GM23338 (cell line): ENCODE results near the gene CNTNAP2. TPM values are rescaled to one million over a fixed set of nuclear protein-coding genes. Genes with fewer than 3 reads are reported as not detected.

ENCODE experiments used
- ATAC-seq: fragments of 200-7000 bp; cut with Tn5 transposase; 3 replicates; pipeline ENCODE4 v1.9.1; 2020
- DNase-seq: peaks from one replicate; pipeline ENCODE4 v3.0.0-alpha.2; 2015; ENCODE audit warnings: low spot score
- H2AFZ ChIP-seq: fragments of 200-600 bp; sonication (generic); 2 replicates; pipeline ENCODE4 v1.8.0; 2016; ENCODE audit warnings: antibody characterized with exemption, mild to moderate bottlenecking, moderate library complexity
- H3F3A ChIP-seq: fragments of 200-600 bp; sonication (generic); replicated peaks from 2 replicates; pipeline ENCODE4 v1.8.0; 2017; ENCODE audit warnings: antibody characterized with exemption, mixed run types, low read depth
- H3K27ac ChIP-seq: fragments of 200-600 bp; sonication (generic); 2 replicates; pipeline ENCODE4 v1.6.1; 2016; ENCODE audit warnings: low read depth
- H3K27me3 ChIP-seq: fragments of 200-600 bp; sonication (generic); 2 replicates; pipeline ENCODE4 v1.8.0; 2016; ENCODE audit warnings: mild to moderate bottlenecking, mixed run types, moderate library complexity; ENCODE audit not compliant: insufficient read depth
- H3K36me3 ChIP-seq: fragments of 200-600 bp; sonication (generic); 2 replicates; pipeline ENCODE4 v1.8.0; 2016; ENCODE audit warnings: mild to moderate bottlenecking; ENCODE audit not compliant: insufficient read depth
- H3K4me1 ChIP-seq: fragments of 200-600 bp; sonication (generic); 2 replicates; pipeline ENCODE4 v1.8.0; 2016; ENCODE audit warnings: mild to moderate bottlenecking, moderate library complexity; ENCODE audit not compliant: insufficient read depth
- H3K4me2 ChIP-seq: fragments of 200-600 bp; sonication (generic); 2 replicates; pipeline ENCODE4 v1.7.1; 2017; ENCODE audit warnings: mixed run types
- H3K4me3 ChIP-seq: fragments of 200-600 bp; sonication (generic); 2 replicates; pipeline ENCODE4 v1.6.1; 2016; ENCODE audit warnings: mixed run types
- H3K79me2 ChIP-seq: fragments of 200-600 bp; sonication (generic); replicated peaks from 2 replicates; pipeline ENCODE4 v1.8.0; 2017; ENCODE audit warnings: mild to moderate bottlenecking; ENCODE audit not compliant: insufficient read depth
- H3K9me2 ChIP-seq: fragments of 200-600 bp; sonication (generic); 2 replicates; pipeline ENCODE4 v1.8.0; 2017; ENCODE audit not compliant: insufficient read depth
- H4K20me1 ChIP-seq: fragments of 200-600 bp; sonication (generic); replicated peaks from 2 replicates; pipeline ENCODE4 v1.8.0; 2017; ENCODE audit warnings: mild to moderate bottlenecking; ENCODE audit not compliant: insufficient read depth
- H3K27ac Mint-ChIP-seq: 2 replicates; pipeline ENCODE4 v1.8.0; 2020; ENCODE audit warnings: inconsistent platforms, mild to moderate bottlenecking, moderate library complexity, mixed read lengths
- H3K27me3 Mint-ChIP-seq: 3 replicates; pipeline ENCODE4 v1.8.0; 2022; ENCODE audit warnings: low read depth, mild to moderate bottlenecking, moderate library complexity, mixed read lengths, inconsistent platforms; ENCODE audit not compliant: insufficient read depth, poor library complexity
- H3K36me3 Mint-ChIP-seq: 3 replicates; pipeline ENCODE4 v1.8.0; 2021; ENCODE audit warnings: low read depth, mild to moderate bottlenecking, inconsistent platforms, moderate library complexity, mixed read lengths
- H3K4me1 Mint-ChIP-seq: 3 replicates; pipeline ENCODE4 v1.8.0; 2020; ENCODE audit warnings: mild to moderate bottlenecking, inconsistent platforms, mixed read lengths
- H3K4me3 Mint-ChIP-seq: 3 replicates; pipeline ENCODE4 v1.8.0; 2021; ENCODE audit warnings: moderate library complexity, mild to moderate bottlenecking, inconsistent platforms, mixed read lengths
- H3K9me3 Mint-ChIP-seq: 3 replicates; pipeline ENCODE4 v1.8.0; 2020; ENCODE audit warnings: moderate library complexity, mild to moderate bottlenecking, inconsistent platforms, mixed read lengths
- CREB1 ChIP-seq: fragments of 250-450 bp; sonication (Bioruptor Pico); IDR thresholded peaks from 2 replicates; pipeline ENCODE4 v1.5.0; 2020; ENCODE audit warnings: low read depth, mild to moderate bottlenecking, moderate library complexity
- CTCF ChIP-seq, 2 experiments: fragments of 200-600 bp in 1 of 2; sonication (generic) in 1 of 2; conservative IDR thresholded peaks; 2 replicates each; pipeline versions ENCODE4 v1.5.1 to v1.6.1; 2016 to 2017; ENCODE audit warnings: antibody characterized with exemption in 2 of 2, low read depth in 2 of 2, mild to moderate bottlenecking in 2 of 2, moderate library complexity in 1 of 2
- EZH2 ChIP-seq: fragments of 200-600 bp; sonication (generic); IDR thresholded peaks from one replicate; pipeline ENCODE4 v1.8.0; 2017; ENCODE audit warnings: antibody characterized with exemption, mild to moderate bottlenecking, low read depth; ENCODE audit not compliant: unreplicated experiment
- EZH2phosphoT487 ChIP-seq: fragments of 200-600 bp; sonication (generic); IDR thresholded peaks from one replicate; pipeline ENCODE4 v1.8.1; 2018; ENCODE audit warnings: antibody characterized with exemption; ENCODE audit not compliant: unreplicated experiment
- NANOG ChIP-seq: IDR thresholded peaks from 2 replicates; pipeline ENCODE4 v1.6.1; 2016; ENCODE audit warnings: antibody characterized with exemption, borderline replicate concordance
- REST ChIP-seq: IDR thresholded peaks from one replicate; pipeline ENCODE4 v1.6.1; 2018; ENCODE audit warnings: antibody characterized with exemption; ENCODE audit not compliant: unreplicated experiment
- STAT1 ChIP-seq: IDR thresholded peaks from one replicate; pipeline ENCODE4 v1.6.1; 2016; ENCODE audit warnings: antibody characterized with exemption; ENCODE audit not compliant: unreplicated experiment
- ZNF462 ChIP-seq: fragments of 250-450 bp; sonication (Bioruptor Pico); IDR thresholded peaks from 2 replicates; pipeline ENCODE4 v1.5.0; 2020; ENCODE audit warnings: mild to moderate bottlenecking, moderate library complexity
- polyA plus RNA-seq: library from polyadenylated mRNA; unstranded; fragments of >200 nt; fragmentation: Nextera tagmentation; extraction: Ambion mirVana; gene quantifications from 2 replicates; pipeline ENCODE4 v1.2.1, GENCODE V29; 2016
- total RNA-seq: library from RNA; depleted of rRNA; stranded (reverse); fragments of >200 nt; shearing (Covaris generic); gene quantifications from 2 replicates; pipeline ENCODE4 v1.2.3, GENCODE V29; 2014

Gene CNTNAP2
- total and polyA plus RNA-seq, 2 experiments from 2014 or later: 38.2 to 61.3 TPM

GRCh38 chr7:146424084-146424483 is 307.5 kb downstream of the CNTNAP2 start (continued):
- TF ChIP-seq ZNF462 (CRISPR knock-in tag) (no peak), STAT1 (no peak), NANOG (no peak), EZH2 (no peak), REST (no peak)

- Histone ChIP-seq H3K27ac (no peak overlapping the region), H3K4me3 (no peak overlapping the region), H4K20me1 (no peaks in the 10 kb centered on the region), H3K4me1 (no peaks in the 10 kb centered on the region), H3K36me3 (no peaks in the 10 kb centered on the region), H3K79me2 (no peaks in the 10 kb centered on the region), H3K4me2 (no peak overlapping the region), H3K9me2 (no peaks in the 10 kb centered on the region), H3K27me3 (no peaks in the 10 kb centered on the region), H3F3A (no peaks in the 10 kb centered on the region), H2AFZ (no peak overlapping the region)
- Mint-ChIP-seq H3K9me3 (peaks cover 10% of the 10 kb centered on the region; the same call in 2 of the 3 replicates), H3K4me1 (no peaks in the 10 kb centered on the region; the same call in 2 of the 3 replicates), H3K27me3 (no peaks in the 10 kb centered on the region), H3K36me3 (no peaks in the 10 kb centered on the region), H3K4me3 (no peak overlapping the region), H3K27ac (no peak overlapping the region)
- no peak for DNase-seq
- no peak for ATAC-seq
- TF ChIP-seq NANOG (no peak), EZH2phosphoT487 (no peak), CTCF (conservative IDR thresholded peaks at IDR 0.05; ENCODE audit: low read depth in 2 of 2) (no peak), CREB1 (CRISPR knock-in tag) (no peak)
These were observed 316.9 kb downstream of the CNTNAP2 start for GRCh38 chr7:146433501-146433900.
